Measurements from ENCODE around the gene BMPER. TPM values are rescaled to one million over a fixed set of nuclear protein-coding genes. Genes with fewer than 3 reads are reported as not detected.

The BMPER gene
- total RNA-seq, 1 donor from 2014 or later: 0.26 TPM

- DNase-seq (ENCODE audit: low read depth): no peak
- H3K27me3 ChIP-seq (ENCODE audit: control insufficient read depth, insufficient read depth, low read length): no peaks in the 10 kb centered on the region
- no peaks in the 10 kb centered on the region for H3K36me3 ChIP-seq (ENCODE audit: control insufficient read depth, insufficient read depth, low read length)
- FAIRE-seq: no peak
- no peak for TF ChIP-seq CTCF (IDR thresholded peaks at IDR 0.05; ENCODE audit: insufficient read depth, low read length, severe bottlenecking)
- no peak overlapping the region for H3K4me3 ChIP-seq (ENCODE audit: low read depth, low read length)
Observed at GRCh38 chr7:33971106-33971505, 65.8 kb downstream of the BMPER start.

- Histone ChIP-seq H3K4me3 (ENCODE audit: low read depth, low read length) (no peak overlapping the region), H3K36me3 (ENCODE audit: control insufficient read depth, insufficient read depth, low read length) (no peaks in the 10 kb centered on the region), H3K27me3 (ENCODE audit: control insufficient read depth, insufficient read depth, low read length) (no peaks in the 10 kb centered on the region)
- FAIRE-seq (no peak), DNase-seq (ENCODE audit: low read depth) (no peak)
- no peak for TF ChIP-seq CTCF (IDR thresholded peaks at IDR 0.05; ENCODE audit: insufficient read depth, low read length, severe bottlenecking)
Observed at GRCh38 chr7:33973231-33974015, 68.1 kb downstream of the BMPER start.

GRCh38 chr7:33979300-33979806 is 74.0 kb downstream of the BMPER start:
- H3K27me3 ChIP-seq (ENCODE audit: control insufficient read depth, insufficient read depth, low read length): no peaks in the 10 kb centered on the region
- no peak for TF ChIP-seq CTCF (IDR thresholded peaks at IDR 0.05; ENCODE audit: insufficient read depth, low read length, severe bottlenecking)
- H3K36me3 ChIP-seq (ENCODE audit: control insufficient read depth, insufficient read depth, low read length): no peaks in the 10 kb centered on the region
- peak; percentile 88 for FAIRE-seq
- no peak overlapping the region for H3K4me3 ChIP-seq (ENCODE audit: low read depth, low read length)
- no peak for DNase-seq (ENCODE audit: low read depth)

- Histone ChIP-seq H3K4me3 (ENCODE audit: low read depth, low read length) (no peak overlapping the region), H3K36me3 (ENCODE audit: control insufficient read depth, insufficient read depth, low read length) (no peaks in the 10 kb centered on the region), H3K27me3 (ENCODE audit: control insufficient read depth, insufficient read depth, low read length) (no peaks in the 10 kb centered on the region)
- peak; percentile 13 for FAIRE-seq
- DNase-seq (ENCODE audit: low read depth): peak; percentile 92
- TF ChIP-seq CTCF (IDR thresholded peaks at IDR 0.05; ENCODE audit: insufficient read depth, low read length, severe bottlenecking): no peak
Observed at GRCh38 chr7:33979807-33980355, 74.5 kb downstream of the BMPER start.

- no peak for FAIRE-seq
- Histone ChIP-seq H3K36me3 (ENCODE audit: control insufficient read depth, insufficient read depth, low read length) (no peaks in the 10 kb centered on the region), H3K4me3 (ENCODE audit: low read depth, low read length) (no peak overlapping the region), H3K27me3 (ENCODE audit: control insufficient read depth, insufficient read depth, low read length) (no peaks in the 10 kb centered on the region)
- DNase-seq (ENCODE audit: low read depth): no peak
- TF ChIP-seq CTCF (IDR thresholded peaks at IDR 0.05; ENCODE audit: insufficient read depth, low read length, severe bottlenecking): no peak
Observed at GRCh38 chr7:33981226-33981625, 75.9 kb downstream of the BMPER start.

Data from bronchial epithelial cell (primary cell).